Effector CD4-positive, alpha-beta T cell (primary cell): Measurements from ENCODE around the gene PGGT1B.

Experiments
- DNase-seq: peaks from one replicate; pipeline ENCODE4 v3.0.0-alpha.2; 2020
- total RNA-seq: gene quantifications from one replicate; lab custom pipeline; 2026; lab: John Stamatoyannopoulos, UW

PGGT1B gene
- total RNA-seq: 45.6 reads per million, percentile 66 among the genes with 10 or more reads in this experiment

GRCh38 chr5:115262321-115263077 is at the start of gene PGGT1B:
PGGT1B (minus strand) TSS chr5:115262877; CDS start chr5:115262851, 26 bp downstream.
- DNase-seq: peak; percentile 52

GRCh38 chr5:115309751-115310370 is 47.2 kb upstream of the PGGT1B start:
- DNase-seq: no peak

- DNase-seq: no peak
These were observed 46.1 kb upstream of the PGGT1B start for GRCh38 chr5:115308815-115309214.

DNA sequence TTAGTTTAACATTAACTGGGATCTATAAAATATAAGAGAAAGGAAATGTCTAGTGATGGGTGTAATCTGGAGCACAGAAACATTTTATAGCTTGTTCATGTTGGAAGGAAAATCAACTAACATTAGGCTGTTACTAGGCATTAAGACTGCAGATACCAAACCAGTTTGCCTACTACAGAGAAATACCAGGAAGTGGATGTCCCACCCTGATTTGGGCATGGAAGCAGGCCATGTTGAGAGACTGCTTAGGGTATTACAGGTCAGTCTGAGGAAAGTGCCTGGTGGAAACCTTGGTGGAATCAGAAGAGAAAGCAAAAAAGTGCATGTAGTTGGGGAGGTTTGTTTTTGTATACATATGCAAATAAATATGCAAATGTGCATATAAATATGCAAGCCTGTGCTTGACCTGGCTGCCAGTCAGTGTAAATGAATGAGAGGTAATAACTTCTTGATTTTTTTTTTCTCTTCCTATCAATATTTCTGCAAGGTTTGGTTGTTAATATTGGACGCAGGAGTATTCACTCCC is 43.4 kb upstream of the PGGT1B start:
- DNase-seq: no peak

GRCh38 chr5:115304496-115304895 is 41.8 kb upstream of the PGGT1B start:
- no peak for DNase-seq

DNA sequence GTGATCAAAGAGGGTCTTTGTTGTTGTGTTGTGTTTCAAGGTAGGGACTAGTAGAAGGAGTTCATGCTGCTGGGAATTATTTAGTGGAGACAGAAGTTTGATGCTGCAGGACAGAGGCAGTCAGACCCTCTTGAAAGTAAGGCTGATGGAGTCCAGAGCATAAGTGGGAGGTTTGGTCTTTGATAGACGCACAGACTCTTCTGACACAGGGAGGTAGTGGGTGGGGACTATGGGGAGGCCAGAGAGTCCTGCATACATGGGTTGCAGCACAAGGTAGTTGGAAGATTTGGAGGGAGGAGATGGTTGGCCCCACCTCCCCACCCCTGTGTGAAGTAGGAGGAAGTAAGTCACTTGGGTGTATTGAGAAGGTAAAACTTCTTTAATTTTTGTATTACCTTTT is 36.1 kb upstream of the PGGT1B start:
- no peak for DNase-seq

- no peak for DNase-seq
These were observed 34.4 kb upstream of the PGGT1B start for GRCh38 chr5:115297031-115297430.

GRCh38 chr5:115296124-115297022 is 33.7 kb upstream of the PGGT1B start, which contains the start of gene CCDC112:
CCDC112 (minus strand) TSS chr5:115296654; CDS start chr5:115296543, 111 bp downstream.
- DNase-seq: peak; percentile 46

- DNase-seq: no peak
These were observed 33.1 kb upstream of the PGGT1B start for GRCh38 chr5:115295777-115296123.

- no peak for DNase-seq
These were observed 28.7 kb upstream of the PGGT1B start for GRCh38 chr5:115291397-115291796.

DNA sequence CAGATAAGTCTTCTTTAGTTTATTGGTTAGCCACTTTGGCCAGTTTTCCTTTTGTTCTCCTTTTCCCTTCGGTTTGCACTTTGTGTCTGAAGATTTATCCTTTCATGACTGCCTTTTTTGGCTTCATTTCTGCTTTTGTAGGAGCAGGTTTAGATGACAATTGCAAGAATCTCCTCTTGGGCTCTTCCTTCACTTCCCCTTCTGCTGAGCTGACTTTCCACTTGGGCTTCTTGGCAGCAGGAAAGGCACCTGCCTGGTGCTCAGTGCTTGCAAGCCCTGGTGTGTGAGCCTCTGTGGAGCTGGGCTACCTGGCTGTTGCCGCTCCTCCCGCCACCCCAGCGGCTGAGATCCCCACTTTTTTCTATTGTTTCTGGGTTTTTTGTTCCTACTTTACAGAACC is 26.4 kb upstream of the PGGT1B start:
- no peak for DNase-seq

DNA sequence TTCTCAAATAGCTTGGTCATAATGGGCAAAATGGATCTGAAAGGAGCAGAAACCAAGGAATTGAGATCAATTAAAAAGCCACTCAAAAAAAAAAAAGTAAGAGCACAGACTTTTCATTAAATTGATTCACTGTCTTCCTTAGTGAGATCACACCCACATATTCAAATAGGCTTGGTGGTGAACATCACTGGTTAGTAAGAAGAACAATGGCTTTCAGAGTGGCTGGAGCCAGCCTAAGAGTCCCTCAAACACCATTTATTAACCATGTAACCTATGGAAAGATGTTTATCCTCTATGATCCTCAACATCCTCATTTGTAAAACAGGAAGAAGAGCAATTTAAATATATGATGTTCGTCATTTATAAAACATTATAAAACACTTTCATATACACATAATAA is 21.3 kb upstream of the PGGT1B start:
- DNase-seq: no peak

DNA sequence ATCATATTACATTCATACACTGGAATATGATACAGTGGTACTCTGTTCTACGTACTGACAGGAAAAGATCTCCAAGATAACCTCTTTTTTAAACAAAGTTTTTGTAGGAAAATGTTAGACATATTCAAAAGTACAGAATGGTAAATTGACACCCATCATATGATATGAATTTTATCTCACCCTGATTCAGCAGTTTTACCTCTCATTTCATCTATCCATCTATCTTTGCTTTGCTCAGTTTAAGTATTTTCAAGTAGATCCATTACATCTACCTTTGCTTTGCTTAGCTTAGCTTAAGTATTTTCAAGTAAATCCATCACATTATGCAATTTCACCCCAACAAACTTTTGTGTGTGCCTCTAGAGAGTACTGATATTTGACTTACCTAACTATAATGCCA is 19.5 kb upstream of the PGGT1B start:
- no peak for DNase-seq

GRCh38 chr5:115274584-115274983 is 11.9 kb upstream of the PGGT1B start:
- no peak for DNase-seq

GRCh38 chr5:115272297-115272958 is 9.8 kb upstream of the PGGT1B start:
- DNase-seq: no peak

- no peak for DNase-seq
These were observed 8.8 kb upstream of the PGGT1B start for GRCh38 chr5:115271295-115272050.

DNA sequence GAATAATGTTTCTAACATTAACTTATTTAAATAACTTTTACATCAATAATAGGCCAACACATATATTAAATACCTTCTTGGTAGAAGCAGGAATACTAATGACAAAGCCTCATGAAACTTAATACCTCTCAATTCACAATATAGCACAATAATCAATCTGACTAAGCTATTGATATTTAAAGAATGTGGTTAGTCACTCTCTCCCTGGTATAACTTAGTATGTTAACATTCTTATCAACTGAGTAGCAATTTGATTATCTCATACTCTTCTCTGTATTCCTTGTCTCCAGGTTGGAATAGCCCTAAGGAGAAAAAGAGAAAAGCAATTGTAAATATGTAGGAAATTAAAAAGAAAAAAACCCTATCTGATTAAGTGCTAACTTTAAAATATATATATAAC is 4.9 kb upstream of the PGGT1B start:
- no peak for DNase-seq

DNA sequence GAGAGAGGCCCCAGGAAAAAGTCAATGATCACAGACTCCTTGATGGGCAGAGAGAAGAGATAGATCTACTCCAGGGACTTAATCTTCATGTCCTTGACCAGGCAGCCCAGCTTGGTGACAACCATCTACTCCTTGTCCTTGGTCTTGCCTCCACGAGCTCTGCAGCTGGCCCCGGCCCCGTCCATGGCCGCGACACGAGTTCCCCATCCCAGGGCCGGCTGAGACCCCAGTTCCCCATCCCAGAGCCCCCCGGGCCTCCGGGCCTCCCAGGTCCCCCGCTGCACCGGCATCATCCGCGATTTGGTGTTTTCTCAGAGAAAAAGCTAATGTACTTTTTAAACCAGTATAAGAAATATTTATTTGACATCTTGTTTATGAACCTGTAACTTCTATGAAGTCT is 2.5 kb upstream of the PGGT1B start:
- no peak for DNase-seq

DNA sequence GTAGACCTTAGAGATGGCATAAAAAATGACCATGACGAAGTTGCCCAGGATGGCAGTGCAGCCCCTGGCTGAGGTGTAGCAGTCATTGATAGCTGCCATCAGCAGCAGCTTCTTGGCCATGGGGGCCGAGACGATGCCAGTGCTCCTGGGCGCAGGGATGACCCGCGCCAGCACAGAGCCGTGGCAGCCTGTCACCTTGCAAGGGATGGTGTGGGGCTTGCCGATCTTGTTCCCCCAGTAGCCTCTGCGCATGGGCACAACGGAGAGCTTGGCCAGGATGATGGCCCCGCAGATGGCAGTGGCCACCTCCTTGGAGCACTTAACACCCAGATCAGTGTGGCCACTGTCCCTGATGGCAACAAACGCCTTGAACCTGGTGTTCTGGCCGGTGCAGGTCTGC is 2.1 kb upstream of the PGGT1B start:
- DNase-seq: no peak

DNA sequence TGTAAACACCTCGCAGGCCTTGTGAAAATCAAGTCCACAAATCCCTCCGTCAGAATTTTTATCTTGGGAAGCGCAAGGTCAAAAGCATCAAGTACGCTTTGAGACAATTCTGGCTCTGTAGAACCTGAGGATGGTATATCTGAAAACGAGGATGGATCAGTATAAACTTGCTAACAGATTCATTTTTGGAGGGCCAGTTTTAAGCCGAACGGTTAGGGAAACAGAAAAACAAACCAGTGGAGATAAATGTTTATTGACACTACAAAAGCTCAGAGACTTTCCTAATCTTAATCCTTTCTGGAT is 352 bp upstream of the PGGT1B start:
- DNase-seq: no peak

DNA sequence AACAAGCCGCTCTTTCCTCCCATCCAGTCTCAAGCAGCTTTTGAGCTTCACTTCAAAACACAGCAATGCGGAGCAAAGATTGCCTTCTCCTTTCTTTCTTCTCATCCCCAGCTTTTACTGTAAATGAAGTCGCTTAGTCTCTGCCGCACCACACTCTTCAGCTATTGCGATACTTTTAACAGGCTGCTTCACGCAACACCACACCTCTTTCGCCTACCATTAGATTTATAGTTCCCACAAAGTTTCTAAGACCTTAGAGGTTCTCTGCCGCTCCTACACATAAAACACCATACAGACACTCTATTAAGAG is 711 bp downstream of the PGGT1B start:
- DNase-seq: no peak

GRCh38 chr5:115260248-115260647 is 2.4 kb downstream of the PGGT1B start:
- DNase-seq: no peak
